Coronary artery (tissue), 2 donors: Measurements from ENCODE around the gene PPP4C.
A peak's percentile ranks its signal among the peaks of the same experiment; 100 is the strongest.

Experiments
- DNase-seq: peaks from one replicate; pipeline ENCODE4 v3.0.0-alpha.2; 2017; ENCODE audit warnings: low spot score
- H3K27ac ChIP-seq, 2 donors: fragments of 200-600 bp; sonication (generic); one replicate each; pipeline ENCODE4 v1.5.1; 2016 to 2019
- H3K4me3 ChIP-seq: fragments of 200-600 bp; sonication (generic); 2 replicates; pipeline ENCODE4 v1.5.1; 2016; ENCODE audit warnings: mild to moderate bottlenecking, moderate library complexity
- TF ChIP-seq, protein P1 (sequence below): fragments of 200-600 bp; sonication (generic); IDR thresholded peaks from one replicate; pipeline ENCODE4 v1.5.1; 2019; ENCODE audit warnings: antibody characterized with exemption

Gene PPP4C

DNA sequence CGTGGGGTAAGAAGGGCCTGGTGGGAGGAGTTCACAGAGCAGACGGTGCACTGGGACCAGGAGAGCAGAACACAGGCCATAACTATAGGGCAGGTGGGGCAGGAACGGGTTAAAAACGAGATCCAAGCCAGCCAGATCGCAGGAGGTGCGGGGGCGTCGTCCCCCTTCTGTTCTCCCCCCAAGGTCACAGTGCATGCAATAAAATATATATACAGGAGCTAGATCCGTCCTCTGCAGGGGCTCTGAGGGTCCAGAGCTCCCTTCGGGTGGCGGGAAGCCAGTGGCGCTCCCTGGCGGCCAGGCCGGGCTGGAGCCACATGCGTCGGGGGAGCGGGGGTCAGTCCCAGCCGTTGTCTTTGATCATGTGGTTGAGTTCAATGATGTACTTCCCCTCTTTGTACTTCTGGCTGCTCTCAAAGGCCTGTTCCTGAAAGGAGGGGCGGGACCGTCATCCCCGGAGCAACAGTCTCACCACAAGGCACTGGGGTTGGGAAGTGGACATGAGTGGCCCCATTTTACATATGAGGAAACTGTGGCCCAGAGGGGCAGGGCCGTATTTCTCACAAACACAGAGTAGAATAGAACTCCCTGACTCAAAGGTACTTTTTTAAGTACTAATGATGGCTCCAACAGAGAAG, 16.7 kb downstream of the PPP4C start:
- no peak for DNase-seq
- Histone ChIP-seq H3K4me3 (peak overlapping the region; percentile 72), H3K27ac (peak overlapping the region; percentile 36 to 91)
- TF ChIP-seq, protein P1, sequence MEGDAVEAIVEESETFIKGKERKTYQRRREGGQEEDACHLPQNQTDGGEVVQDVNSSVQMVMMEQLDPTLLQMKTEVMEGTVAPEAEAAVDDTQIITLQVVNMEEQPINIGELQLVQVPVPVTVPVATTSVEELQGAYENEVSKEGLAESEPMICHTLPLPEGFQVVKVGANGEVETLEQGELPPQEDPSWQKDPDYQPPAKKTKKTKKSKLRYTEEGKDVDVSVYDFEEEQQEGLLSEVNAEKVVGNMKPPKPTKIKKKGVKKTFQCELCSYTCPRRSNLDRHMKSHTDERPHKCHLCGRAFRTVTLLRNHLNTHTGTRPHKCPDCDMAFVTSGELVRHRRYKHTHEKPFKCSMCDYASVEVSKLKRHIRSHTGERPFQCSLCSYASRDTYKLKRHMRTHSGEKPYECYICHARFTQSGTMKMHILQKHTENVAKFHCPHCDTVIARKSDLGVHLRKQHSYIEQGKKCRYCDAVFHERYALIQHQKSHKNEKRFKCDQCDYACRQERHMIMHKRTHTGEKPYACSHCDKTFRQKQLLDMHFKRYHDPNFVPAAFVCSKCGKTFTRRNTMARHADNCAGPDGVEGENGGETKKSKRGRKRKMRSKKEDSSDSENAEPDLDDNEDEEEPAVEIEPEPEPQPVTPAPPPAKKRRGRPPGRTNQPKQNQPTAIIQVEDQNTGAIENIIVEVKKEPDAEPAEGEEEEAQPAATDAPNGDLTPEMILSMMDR, result peak; percentile 4

- TF ChIP-seq, protein P1, result no peak
- peak overlapping the region; percentile 98 for H3K4me3 ChIP-seq
- no peak for DNase-seq
- peak overlapping the region; percentile 90 to 100 for H3K27ac ChIP-seq
Observed at GRCh38 chr16:30094541-30095165, 18.9 kb downstream of the PPP4C start.

DNA sequence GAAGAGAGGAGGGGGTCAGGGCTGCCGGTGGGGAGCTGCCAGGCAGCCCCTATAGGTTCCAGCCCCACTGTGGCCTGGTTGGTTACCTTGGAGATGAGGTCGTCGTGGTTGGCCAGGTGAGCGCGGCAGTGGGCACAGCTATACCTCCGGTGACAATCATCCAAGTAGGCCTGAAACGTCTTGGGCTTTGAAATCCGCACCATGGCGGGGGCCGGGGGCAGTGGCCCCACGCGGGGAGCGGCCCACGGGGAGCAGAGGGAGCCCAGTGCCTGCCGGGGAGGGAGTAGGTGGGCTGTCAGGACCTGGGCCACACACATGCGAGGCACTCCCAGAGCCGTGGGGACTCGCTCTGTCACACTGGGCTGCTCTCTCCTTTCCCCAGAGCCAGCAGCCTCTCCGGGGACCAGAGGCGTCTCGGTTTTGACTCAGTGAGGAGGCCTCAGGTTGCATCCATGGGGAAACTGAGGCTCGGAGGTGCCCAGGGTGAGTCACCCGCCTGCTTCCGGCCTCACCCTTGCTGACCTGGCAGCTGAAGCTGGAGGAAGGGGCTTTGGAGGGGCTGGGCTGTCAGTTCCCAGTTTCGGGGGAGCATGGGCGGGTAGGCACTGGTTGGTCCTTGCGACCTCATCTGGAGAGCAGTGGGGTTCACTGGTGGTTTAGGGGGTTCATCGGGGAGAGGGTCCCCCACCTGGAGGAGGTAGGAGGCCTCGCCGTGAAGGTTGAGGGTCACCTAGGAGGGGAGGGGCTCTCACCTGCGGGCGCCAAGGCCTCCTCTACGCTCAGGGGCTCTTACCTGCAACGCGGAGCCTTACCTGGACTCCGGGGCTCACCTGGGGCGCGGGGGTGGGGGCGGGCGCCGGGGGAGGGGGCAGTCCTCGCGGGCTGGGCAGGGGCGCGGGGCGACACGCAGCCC, 19.6 kb downstream of the PPP4C start:
- Histone ChIP-seq H3K27ac (peak overlapping the region; percentile 90 to 100), H3K4me3 (peak overlapping the region; percentile 98)
- no peak for DNase-seq
- TF ChIP-seq, protein P1, result no peak

DNA sequence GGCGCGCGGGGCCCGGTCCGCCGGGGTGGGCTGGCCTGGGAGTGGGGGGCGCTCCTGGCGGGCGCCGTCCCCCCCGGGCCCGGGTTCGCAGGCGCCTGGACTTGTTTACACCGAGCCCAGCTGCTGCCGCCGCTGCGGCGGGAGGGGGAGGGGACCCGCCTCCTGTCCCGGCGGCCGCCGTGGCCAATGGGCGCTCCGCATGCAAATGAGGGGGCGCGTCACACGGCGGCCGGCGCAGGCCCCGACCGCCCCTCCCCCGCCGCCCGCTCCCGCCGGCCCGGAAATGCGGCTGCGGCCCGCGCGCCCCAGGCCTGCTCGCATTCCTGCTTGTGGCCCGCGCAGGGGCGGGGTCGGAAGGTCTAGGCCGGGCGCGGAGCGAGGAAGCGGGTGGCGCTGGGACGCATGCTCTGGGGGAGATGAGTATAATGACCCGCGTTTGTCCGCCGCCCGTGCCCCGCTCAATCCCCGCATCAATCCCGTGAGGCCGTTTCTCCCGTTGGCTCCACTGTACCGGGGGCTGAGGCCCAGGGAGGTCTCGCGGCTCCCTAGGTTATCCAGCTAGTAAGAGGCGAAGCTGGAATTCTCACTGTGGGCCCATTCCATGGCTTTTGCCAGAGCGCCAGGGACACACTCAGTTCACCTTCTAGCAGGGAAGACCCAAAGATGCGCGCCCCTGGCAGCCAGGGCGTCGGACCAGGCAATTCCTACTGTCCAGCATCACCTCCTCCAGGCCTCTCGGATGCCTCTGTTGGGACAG, 20.5 kb downstream of the PPP4C start, which contains the start of gene YPEL3:
Gene YPEL3 (minus strand): TSS at position 109 of the 757 bp plus-strand sequence. CDS start 731 bp downstream, outside the sequence.
- Histone ChIP-seq H3K27ac (peak within 1 kb of the TSS; percentile 90 to 100), H3K4me3 (peak within 1 kb of the TSS; percentile 98)
- DNase-seq, result peak; percentile 93
- TF ChIP-seq, protein P1, result no peak

GRCh38 chr16:30096862-30097563, 21.2 kb downstream of the PPP4C start:
- Histone ChIP-seq H3K27ac (peak overlapping the region; percentile 90 to 100), H3K4me3 (peak overlapping the region; percentile 98)
- TF ChIP-seq, protein P1, result no peak
- no peak for DNase-seq

- Histone ChIP-seq H3K4me3 (no peak overlapping the region), H3K27ac (no peak overlapping the region)
- DNase-seq, result no peak
- TF ChIP-seq, protein P1, result no peak
Observed at GRCh38 chr16:30104090-30104489, 28.3 kb downstream of the PPP4C start.
